HTR-8/SVneo (cell line): Measurements from ENCODE around the gene IL20RA.
A peak's percentile ranks its signal among the peaks of the same experiment; 100 is the strongest.

Experiments
- DNase-seq: peaks from one replicate; pipeline ENCODE4 v3.0.0; 2011; ENCODE audit warnings: low spot score, mixed read lengths; ENCODE audit not compliant: insufficient read length
- FAIRE-seq: peaks from 2 replicates; lab custom pipeline; 2011; peaks lifted over from hg19 to GRCh38; lab: Jason Lieb, UNC

Gene IL20RA

GRCh38 chr6:137046871-137047412, 2.2 kb upstream of the IL20RA start:
- FAIRE-seq (no peak), DNase-seq (no peak)

- FAIRE-seq (no peak), DNase-seq (no peak)
These were observed 541 bp upstream of the IL20RA start for GRCh38 chr6:137045222-137045789.

- no peak for FAIRE-seq
- peak; percentile 46 for DNase-seq
These were observed 927 bp downstream of the IL20RA start for GRCh38 chr6:137043710-137044365.

- FAIRE-seq, result no peak
These were observed 4.4 kb downstream of the IL20RA start for GRCh38 chr6:137040393-137040792.

GRCh38 chr6:137039010-137039409, 5.8 kb downstream of the IL20RA start:
- DNase-seq (no peak), FAIRE-seq (no peak)

More at GRCh38 chr6:137040393-137040792, 4.4 kb downstream of the IL20RA start:
- DNase-seq, result no peak

GRCh38 chr6:137036566-137037300, 8.0 kb downstream of the IL20RA start:
- DNase-seq (no peak), FAIRE-seq (no peak)

GRCh38 chr6:137033828-137034227, 10.9 kb downstream of the IL20RA start:
- no peak for FAIRE-seq
- no peak for DNase-seq

GRCh38 chr6:137031122-137031521, 13.6 kb downstream of the IL20RA start:
- no peak for DNase-seq
- no peak for FAIRE-seq

- FAIRE-seq (no peak), DNase-seq (no peak)
These were observed 15.9 kb downstream of the IL20RA start for GRCh38 chr6:137028912-137029311.

GRCh38 chr6:137025786-137026730, 18.7 kb downstream of the IL20RA start:
- FAIRE-seq (no peak), DNase-seq (no peak)

GRCh38 chr6:137024237-137024990, 20.4 kb downstream of the IL20RA start:
- FAIRE-seq (no peak), DNase-seq (no peak)

GRCh38 chr6:137020776-137021175, 24.0 kb downstream of the IL20RA start:
- no peak for FAIRE-seq
- DNase-seq, result no peak

- DNase-seq, result no peak
- no peak for FAIRE-seq
These were observed 25.1 kb downstream of the IL20RA start for GRCh38 chr6:137019476-137020272.

GRCh38 chr6:137017081-137017480, 27.7 kb downstream of the IL20RA start:
- FAIRE-seq, result no peak
- no peak for DNase-seq

- DNase-seq (no peak), FAIRE-seq (peak; percentile 63)
These were observed 28.4 kb downstream of the IL20RA start for GRCh38 chr6:137016356-137016755.

- FAIRE-seq (no peak), DNase-seq (no peak)
These were observed 28.8 kb downstream of the IL20RA start for GRCh38 chr6:137015943-137016342.

- FAIRE-seq (no peak), DNase-seq (peak; percentile 35)
These were observed 30.8 kb downstream of the IL20RA start for GRCh38 chr6:137013738-137014602.

- DNase-seq (peak; percentile 14), FAIRE-seq (no peak)
These were observed 31.7 kb downstream of the IL20RA start for GRCh38 chr6:137013031-137013430.
